HG03575 (cell line): Measurements from ENCODE around the gene GRID2.
"Not testable (repeated sequence)": the region's sequence is repeated elsewhere in the genome, so short reads cannot be mapped to it uniquely, and the experiment has no call there.

Experiments used
- ATAC-seq: cut with Tn5 transposase; IDR thresholded peaks from one replicate; pipeline ENCODE4 v1.9.1; 2021; ENCODE audit not compliant: unreplicated experiment, insufficient number of reproducible peaks, low FRiP score; ENCODE audit errors: extremely low read depth

The GRID2 gene

GRCh38 chr4:93646233-93646930 lies 1342.6 kb downstream of the GRID2 start:
- peak; percentile 64 for ATAC-seq

GRCh38 chr4:93648258-93648657 lies 1344.5 kb downstream of the GRID2 start:
- ATAC-seq: peak; percentile 33

- ATAC-seq: no peak
Measured at GRCh38 chr4:93649828-93650227, 1346.1 kb downstream of the GRID2 start.

- no peak for ATAC-seq
Measured at GRCh38 chr4:93654211-93654610, 1350.4 kb downstream of the GRID2 start.

GRCh38 chr4:93657527-93657926 lies 1353.8 kb downstream of the GRID2 start:
- no peak for ATAC-seq

GRCh38 chr4:93658443-93658842 lies 1354.7 kb downstream of the GRID2 start:
- no peak for ATAC-seq

- ATAC-seq: no peak
Measured at GRCh38 chr4:93659629-93660028, 1355.9 kb downstream of the GRID2 start.

GRCh38 chr4:93660036-93660435 lies 1356.3 kb downstream of the GRID2 start:
- no peak for ATAC-seq

- no peak for ATAC-seq
Measured at GRCh38 chr4:93670434-93670833, 1366.7 kb downstream of the GRID2 start.

- no peak for ATAC-seq
Measured at GRCh38 chr4:93671093-93671492, 1367.3 kb downstream of the GRID2 start.

- not testable (repeated sequence) for ATAC-seq
Measured at GRCh38 chr4:93676937-93677336, 1373.2 kb downstream of the GRID2 start.

GRCh38 chr4:93684571-93684970 lies 1380.8 kb downstream of the GRID2 start:
- no peak for ATAC-seq

- no peak for ATAC-seq
Measured at GRCh38 chr4:93687304-93687703, 1383.5 kb downstream of the GRID2 start.

GRCh38 chr4:93688978-93689377 lies 1385.2 kb downstream of the GRID2 start:
- no peak for ATAC-seq

- ATAC-seq: no peak
Measured at GRCh38 chr4:93693141-93693540, 1389.4 kb downstream of the GRID2 start.

- no peak for ATAC-seq
Measured at GRCh38 chr4:93698686-93699085, 1394.9 kb downstream of the GRID2 start.

- ATAC-seq: no peak
Measured at GRCh38 chr4:93700571-93700970, 1396.8 kb downstream of the GRID2 start.

- no peak for ATAC-seq
Measured at GRCh38 chr4:93710101-93710846, 1406.5 kb downstream of the GRID2 start.

- no peak for ATAC-seq
Measured at GRCh38 chr4:93710847-93711430, 1407.2 kb downstream of the GRID2 start.

GRCh38 chr4:93718233-93718632 lies 1414.5 kb downstream of the GRID2 start:
- no peak for ATAC-seq
